ENCODE results near the gene MRAP2.

DNA sequence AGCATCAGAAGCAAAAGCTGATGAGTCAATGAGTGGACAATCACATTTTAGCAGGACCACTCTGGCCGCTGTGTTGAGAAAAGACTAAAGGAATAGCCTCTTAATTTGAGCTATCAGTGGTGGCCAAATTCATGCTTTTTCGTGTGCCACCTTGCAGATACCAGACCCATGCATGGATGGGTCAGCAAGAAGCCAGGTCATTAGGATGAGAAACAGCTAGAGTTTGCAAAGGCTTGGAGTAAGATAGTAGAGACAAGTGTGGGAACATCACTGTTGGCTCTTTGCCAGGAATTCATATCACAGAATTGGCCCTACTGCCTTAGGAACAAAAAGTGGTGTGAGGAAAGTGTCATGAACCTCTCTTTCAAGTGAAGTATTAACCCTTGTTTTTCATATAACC lies 25.5 kb downstream of the MRAP2 start:
- TF ChIP-seq POLR2A (IDR thresholded peaks at IDR 0.05): no peak
- TF ChIP-seq, protein P1, sequence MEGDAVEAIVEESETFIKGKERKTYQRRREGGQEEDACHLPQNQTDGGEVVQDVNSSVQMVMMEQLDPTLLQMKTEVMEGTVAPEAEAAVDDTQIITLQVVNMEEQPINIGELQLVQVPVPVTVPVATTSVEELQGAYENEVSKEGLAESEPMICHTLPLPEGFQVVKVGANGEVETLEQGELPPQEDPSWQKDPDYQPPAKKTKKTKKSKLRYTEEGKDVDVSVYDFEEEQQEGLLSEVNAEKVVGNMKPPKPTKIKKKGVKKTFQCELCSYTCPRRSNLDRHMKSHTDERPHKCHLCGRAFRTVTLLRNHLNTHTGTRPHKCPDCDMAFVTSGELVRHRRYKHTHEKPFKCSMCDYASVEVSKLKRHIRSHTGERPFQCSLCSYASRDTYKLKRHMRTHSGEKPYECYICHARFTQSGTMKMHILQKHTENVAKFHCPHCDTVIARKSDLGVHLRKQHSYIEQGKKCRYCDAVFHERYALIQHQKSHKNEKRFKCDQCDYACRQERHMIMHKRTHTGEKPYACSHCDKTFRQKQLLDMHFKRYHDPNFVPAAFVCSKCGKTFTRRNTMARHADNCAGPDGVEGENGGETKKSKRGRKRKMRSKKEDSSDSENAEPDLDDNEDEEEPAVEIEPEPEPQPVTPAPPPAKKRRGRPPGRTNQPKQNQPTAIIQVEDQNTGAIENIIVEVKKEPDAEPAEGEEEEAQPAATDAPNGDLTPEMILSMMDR (IDR thresholded peaks at IDR 0.05): no peak

Measured in uterus (tissue), 2 donors.